ENCODE results near the gene VPS37C.

VPS37C gene

GRCh38 chr11:61152816-61153592, 8.2 kb downstream of the VPS37C start:
- DNase-seq: no peak

GRCh38 chr11:61151545-61152252, 9.5 kb downstream of the VPS37C start:
- DNase-seq: no peak

GRCh38 chr11:61150706-61151544, 10.3 kb downstream of the VPS37C start:
- DNase-seq: no peak

- no peak for DNase-seq
Observed at GRCh38 chr11:61149624-61150615, 11.3 kb downstream of the VPS37C start.

GRCh38 chr11:61147791-61148620, 13.2 kb downstream of the VPS37C start:
- DNase-seq: no peak

GRCh38 chr11:61147271-61147670, 14.0 kb downstream of the VPS37C start:
- no peak for DNase-seq

- no peak for DNase-seq
Observed at GRCh38 chr11:61146416-61146815, 14.8 kb downstream of the VPS37C start.

- no peak for DNase-seq
Observed at GRCh38 chr11:61145228-61146005, 15.8 kb downstream of the VPS37C start.

- DNase-seq: no peak
Observed at GRCh38 chr11:61144511-61145179, 16.6 kb downstream of the VPS37C start.

- no peak for DNase-seq
Observed at GRCh38 chr11:61142424-61142823, 18.8 kb downstream of the VPS37C start.

GRCh38 chr11:61141601-61142028, 19.6 kb downstream of the VPS37C start:
- no peak for DNase-seq

- no peak for DNase-seq
Observed at GRCh38 chr11:61140416-61140815, 20.8 kb downstream of the VPS37C start.

GRCh38 chr11:61139387-61139786, 21.8 kb downstream of the VPS37C start:
- DNase-seq: no peak

GRCh38 chr11:61138935-61139334, 22.3 kb downstream of the VPS37C start:
- DNase-seq: no peak

GRCh38 chr11:61134801-61135257, 26.4 kb downstream of the VPS37C start:
- DNase-seq: no peak

- DNase-seq: no peak
Observed at GRCh38 chr11:61133956-61134662, 27.1 kb downstream of the VPS37C start.

GRCh38 chr11:61133145-61133544, 28.1 kb downstream of the VPS37C start:
- no peak for DNase-seq

- no peak for DNase-seq
Observed at GRCh38 chr11:61132646-61133045, 28.6 kb downstream of the VPS37C start.

GRCh38 chr11:61131998-61132555, 29.1 kb downstream of the VPS37C start:
- no peak for DNase-seq
